Measurements from ENCODE around the gene EXOSC9.

Gene EXOSC9

GRCh38 chr4:121822047-121822446 is 20.9 kb downstream of the EXOSC9 start:
- no peak for DNase-seq (ENCODE audit: low read depth)
- no peak for TF ChIP-seq CTCF (IDR thresholded peaks at IDR 0.05; ENCODE audit: control insufficient read depth, extremely low read depth, insufficient read depth)
- H3K4me3 ChIP-seq (ENCODE audit: low read depth, low read length) = peak overlapping the region; percentile 91

GRCh38 chr4:121822796-121823504 is 21.8 kb downstream of the EXOSC9 start:
- no peak for DNase-seq (ENCODE audit: low read depth)
- 0 out of 2 replicates have a peak, but pooled peaks have one; percentile 13 for TF ChIP-seq CTCF (IDR thresholded peaks at IDR 0.05; ENCODE audit: control insufficient read depth, extremely low read depth, insufficient read depth)
- peak overlapping the region; percentile 91 for H3K4me3 ChIP-seq (ENCODE audit: low read depth, low read length)

- peak within 1 kb of the TSS; percentile 91 for H3K4me3 ChIP-seq (ENCODE audit: low read depth, low read length)
- TF ChIP-seq CTCF (IDR thresholded peaks at IDR 0.05; ENCODE audit: control insufficient read depth, extremely low read depth, insufficient read depth) = peak; percentile 9; the same call in 1 of the 2 replicates
- DNase-seq (ENCODE audit: low read depth) = peak; percentile 90
These were observed 22.5 kb downstream of the EXOSC9 start, which contains the start of gene CCNA2 for GRCh38 chr4:121823505-121824170. TSS of gene CCNA2 (minus strand) at chr4:121823883. CDS start at chr4:121823628, 255 bp downstream.

- no peak for DNase-seq (ENCODE audit: low read depth)
- no peak for TF ChIP-seq CTCF (IDR thresholded peaks at IDR 0.05; ENCODE audit: control insufficient read depth, extremely low read depth, insufficient read depth)
- H3K4me3 ChIP-seq (ENCODE audit: low read depth, low read length) = peak overlapping the region; percentile 91
These were observed 23.0 kb downstream of the EXOSC9 start for GRCh38 chr4:121824171-121824527.

GRCh38 chr4:121824950-121825349 is 23.8 kb downstream of the EXOSC9 start:
- no peak overlapping the region for H3K4me3 ChIP-seq (ENCODE audit: low read depth, low read length)
- no peak for TF ChIP-seq CTCF (IDR thresholded peaks at IDR 0.05; ENCODE audit: control insufficient read depth, extremely low read depth, insufficient read depth)
- no peak for DNase-seq (ENCODE audit: low read depth)

- no peak for TF ChIP-seq CTCF (IDR thresholded peaks at IDR 0.05; ENCODE audit: control insufficient read depth, extremely low read depth, insufficient read depth)
- H3K4me3 ChIP-seq (ENCODE audit: low read depth, low read length) = no peak overlapping the region
- no peak for DNase-seq (ENCODE audit: low read depth)
These were observed 26.7 kb downstream of the EXOSC9 start for GRCh38 chr4:121827853-121828252.

All from LNCaP clone FGC (cell line).